GM12878 (cell line): ENCODE measurements around the gene POLR1A. TPM values are rescaled to one million over a fixed set of nuclear protein-coding genes. Genes with fewer than 3 reads are reported as not detected.

Experiments used
- ATAC-seq: fragments of 200-7000 bp; cut with Tn5 transposase; 3 replicates; pipeline ENCODE4 v1.9.1; 2020; ENCODE audit warnings: mild to moderate bottlenecking, moderate library complexity
- BruUV-seq: library from RNA; stranded (reverse); fragments of 400-500 nt; replicated peaks from 2 replicates; lab custom pipeline; 2021; lab: Mats Ljungman, UMichigan
- CTCF ChIA-PET: fragments of 300-600 bp; sonication (Branson Sonifier 250); formaldehyde crosslinking; extraction: SDS; loops from one replicate; lab custom pipeline; 2021; ENCODE audit warnings: inconsistent platforms; lab: Yijun Ruan, JAX
- POLR2A ChIA-PET: fragments of 350-600 bp; formaldehyde crosslinking; extraction: SDS; loops from one replicate; lab custom pipeline; 2021; ENCODE audit warnings: inconsistent platforms; lab: Charles Lee
- RAD21 ChIA-PET: fragments of 300-600 bp; sonication (Branson Sonifier 250); formaldehyde crosslinking; loops from one replicate; lab custom pipeline; 2023; ENCODE audit warnings: antibody characterized with exemption; ENCODE audit not compliant: unreplicated experiment; lab: Charles Lee
- SMC1A ChIA-PET: fragments of 300-600 bp; sonication (Branson Sonifier 250); formaldehyde crosslinking; loops from one replicate; lab custom pipeline; 2023; ENCODE audit not compliant: unreplicated experiment, uncharacterized antibody; lab: Charles Lee
- DNase-seq: peaks from one replicate; pipeline ENCODE4 v3.0.0-alpha.2; 2011; ENCODE audit warnings: low read depth, low spot score
- FAIRE-seq: peaks from 3 replicates; lab custom pipeline; 2011; peaks lifted over from hg19 to GRCh38; lab: Jason Lieb, UNC
- H2AFZ ChIP-seq: 2 replicates; pipeline ENCODE4 v1.6.0; 2011; ENCODE audit warnings: low read depth, low read length, control low read depth; ENCODE audit not compliant: control insufficient read depth
- H3K27ac ChIP-seq: 2 replicates; pipeline ENCODE4 v1.5.1; 2011; ENCODE audit warnings: control low read depth; ENCODE audit not compliant: control insufficient read depth, insufficient read depth
- H3K27me3 ChIP-seq, 2 experiments: replicated peaks in 1 of 2; 2 replicates each; pipeline versions ENCODE4 v1.6.0 to v1.6.1; 2011; ENCODE audit warnings: low read length in 1 of 2; ENCODE audit not compliant: control insufficient read depth in 2 of 2, insufficient read depth in 2 of 2
- H3K36me3 ChIP-seq, 2 experiments: 2 replicates each; pipeline ENCODE4 v1.5.1; 2011; ENCODE audit warnings: low read length in 1 of 2; ENCODE audit not compliant: control insufficient read depth in 2 of 2, insufficient read depth in 2 of 2
- H3K4me1 ChIP-seq: 2 replicates; pipeline ENCODE4 v1.6.1; 2011; ENCODE audit warnings: mild to moderate bottlenecking, low read length, moderate library complexity, mixed read lengths; ENCODE audit not compliant: control insufficient read depth, insufficient read depth
- H3K4me2 ChIP-seq: 2 replicates; pipeline ENCODE4 v1.6.0; 2011; ENCODE audit warnings: control low read depth; ENCODE audit not compliant: control insufficient read depth, insufficient read depth
- H3K4me3 ChIP-seq: fragments of 200-600 bp; sonication (generic); 2 replicates; pipeline ENCODE4 v1.5.1; 2016
- H3K79me2 ChIP-seq: 2 replicates; pipeline ENCODE4 v1.6.0; 2011; ENCODE audit warnings: low read length; ENCODE audit not compliant: control insufficient read depth, insufficient read depth
- H3K9ac ChIP-seq: 2 replicates; pipeline ENCODE4 v1.8.0; 2011; ENCODE audit warnings: low read length, control low read depth, mixed read lengths; ENCODE audit not compliant: control insufficient read depth, insufficient read depth
- H3K9me3 ChIP-seq: replicated peaks from 3 replicates; pipeline ENCODE4 v1.5.1; 2011; ENCODE audit warnings: mild to moderate bottlenecking, low read length; ENCODE audit not compliant: control insufficient read depth, insufficient read depth
- H4K20me1 ChIP-seq: 2 replicates; pipeline ENCODE4 v1.6.0; 2011; ENCODE audit not compliant: control insufficient read depth, insufficient read depth
- HDGF ChIP-seq: fragments of 450-650 bp; IDR thresholded peaks from 2 replicates; pipeline ENCODE4 v1.6.1; 2016; ENCODE audit warnings: antibody characterized with exemption
- KAT2A ChIP-seq: conservative IDR thresholded peaks from 2 replicates; pipeline ENCODE4 v1.6.1; 2011; ENCODE audit warnings: low read depth, low read length; ENCODE audit not compliant: control insufficient read depth
- SMAD1 ChIP-seq: fragments of 450-650 bp; IDR thresholded peaks from 2 replicates; pipeline ENCODE4 v1.6.1; 2018; ENCODE audit warnings: mild to moderate bottlenecking, low read depth; ENCODE audit not compliant: partially characterized antibody
- WGBS: methylation state at CpG from one replicate; pipeline ENCODE4 v1.1.6; 2016; ENCODE audit warnings: low lambda C conversion rate; ENCODE audit not compliant: insufficient replicate concordance, insufficient coverage; ENCODE audit errors: missing lambda C conversion rate; 5-methylcytosine and 5-hydroxymethylcytosine counted together
- in situ Hi-C: fragments of 300-500 bp; cut with MboI; formaldehyde crosslinking; loops from 9 replicates; pipeline ENCODE4 v1.14.3; 2018; ENCODE audit warnings: mixed read lengths
- intact Hi-C: fragments of 100-400 bp; cut with micrococcal nuclease; formaldehyde crosslinking; loops from one replicate; pipeline ENCODE4 v1.14.2; 2022; ENCODE audit not compliant: unreplicated experiment
- polyA plus RNA-seq, 11 experiments: library from polyadenylated mRNA; depleted of rRNA in 4 of 11; unstranded in 6 of 11; stranded (reverse) in 5 of 11; fragments of >200 nt; fragmentation: Nextera tagmentation in 4 of 11; fragmentation: Illumina TruSeq in 1 of 11; extraction: Ambion mirVana in 4 of 11; extraction: Trizol in 1 of 11; gene quantifications; 1 replicate in 1 of 11; 2 replicates in 10 of 11; pipeline versions ENCODE4 v1.2.1 to v1.2.3, GENCODE V29; 2011 to 2016; ENCODE audit warnings: inconsistent platforms in 2 of 11, missing spikeins in 2 of 11, low read depth in 1 of 11
- total RNA-seq, 4 experiments: library from RNA; depleted of rRNA in 3 of 4; stranded (reverse); fragments of >200 nt in 3 of 4; fragmentation: Illumina TruSeq in 1 of 4; extraction: Trizol in 1 of 4; gene quantifications; 2 replicates each; pipeline versions ENCODE4 v1.2.1 to v1.2.3, GENCODE V29; 2013 to 2021
- TF ChIP-seq, protein P1 (sequence below): fragments of 450-650 bp; IDR thresholded peaks from 2 replicates; pipeline ENCODE4 v1.6.1; 2017; ENCODE audit warnings: borderline replicate concordance
- TF ChIP-seq, protein P2 (sequence below), 3 experiments: IDR thresholded peaks in 2 of 3; conservative IDR thresholded peaks in 1 of 3; 2 replicates each; pipeline ENCODE4 v1.5.1; 2011; ENCODE audit warnings: low read depth in 3 of 3, low read length in 3 of 3, mild to moderate bottlenecking in 3 of 3, control low read depth in 2 of 3, moderate library complexity in 2 of 3, inconsistent platforms in 1 of 3, mixed read lengths in 1 of 3; ENCODE audit not compliant: control insufficient read depth in 2 of 3, insufficient read depth in 1 of 3; ENCODE audit errors: extremely low read depth in 1 of 3

The POLR1A gene
- total and polyA plus RNA-seq, 10 of the 15 experiments (the other 5 are each of a cell fraction or from before 2014, with no cell fraction given), result 2.1 to 53.9 (median 17.8) TPM

- ChIA-PET POLR2A (no interaction called here), CTCF (interaction anchor here (0.9 to 1.4 kb wide), 3 partner anchors 13 to 290 kb away, joined by 3 to 5 read pairs (median 4); partner anchors contain the start of genes POLR1A and PTCD3), SMC1A (interaction anchor here (1.7 kb wide), 1 partner anchor 291 kb away, joined by 5 read pairs; no protein-coding TSS in a partner anchor), RAD21 (no interaction called here)
- Histone ChIP-seq H3K9me3 (no peaks in the 10 kb centered on the region), H3K27ac (no peak overlapping the region), H3K79me2 (no peaks in the 10 kb centered on the region; the same call in 1 of the 2 replicates), H4K20me1 (no peaks in the 10 kb centered on the region), H3K9ac (no peak overlapping the region), H3K27me3 (no peaks in the 10 kb centered on the region), H3K4me1 (no peaks in the 10 kb centered on the region), H3K4me2 (no peak overlapping the region), H3K4me3 (no peak overlapping the region), H3K36me3 (peaks cover 13 to 39% of the 10 kb centered on the region in 2 experiments), H2AFZ (no peak overlapping the region)
- in situ Hi-C loops (no loop called here), intact Hi-C loops (no loop called here)
- FAIRE-seq (no peak), DNase-seq (no peak), ATAC-seq (no peak)
- no peak for TF ChIP-seq HDGF
- TF ChIP-seq SMAD1, result no peak
- TF ChIP-seq, protein P1, sequence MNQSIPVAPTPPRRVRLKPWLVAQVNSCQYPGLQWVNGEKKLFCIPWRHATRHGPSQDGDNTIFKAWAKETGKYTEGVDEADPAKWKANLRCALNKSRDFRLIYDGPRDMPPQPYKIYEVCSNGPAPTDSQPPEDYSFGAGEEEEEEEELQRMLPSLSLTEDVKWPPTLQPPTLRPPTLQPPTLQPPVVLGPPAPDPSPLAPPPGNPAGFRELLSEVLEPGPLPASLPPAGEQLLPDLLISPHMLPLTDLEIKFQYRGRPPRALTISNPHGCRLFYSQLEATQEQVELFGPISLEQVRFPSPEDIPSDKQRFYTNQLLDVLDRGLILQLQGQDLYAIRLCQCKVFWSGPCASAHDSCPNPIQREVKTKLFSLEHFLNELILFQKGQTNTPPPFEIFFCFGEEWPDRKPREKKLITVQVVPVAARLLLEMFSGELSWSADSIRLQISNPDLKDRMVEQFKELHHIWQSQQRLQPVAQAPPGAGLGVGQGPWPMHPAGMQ, result no peak
- no peak for TF ChIP-seq KAT2A
- TF ChIP-seq, protein P2, sequence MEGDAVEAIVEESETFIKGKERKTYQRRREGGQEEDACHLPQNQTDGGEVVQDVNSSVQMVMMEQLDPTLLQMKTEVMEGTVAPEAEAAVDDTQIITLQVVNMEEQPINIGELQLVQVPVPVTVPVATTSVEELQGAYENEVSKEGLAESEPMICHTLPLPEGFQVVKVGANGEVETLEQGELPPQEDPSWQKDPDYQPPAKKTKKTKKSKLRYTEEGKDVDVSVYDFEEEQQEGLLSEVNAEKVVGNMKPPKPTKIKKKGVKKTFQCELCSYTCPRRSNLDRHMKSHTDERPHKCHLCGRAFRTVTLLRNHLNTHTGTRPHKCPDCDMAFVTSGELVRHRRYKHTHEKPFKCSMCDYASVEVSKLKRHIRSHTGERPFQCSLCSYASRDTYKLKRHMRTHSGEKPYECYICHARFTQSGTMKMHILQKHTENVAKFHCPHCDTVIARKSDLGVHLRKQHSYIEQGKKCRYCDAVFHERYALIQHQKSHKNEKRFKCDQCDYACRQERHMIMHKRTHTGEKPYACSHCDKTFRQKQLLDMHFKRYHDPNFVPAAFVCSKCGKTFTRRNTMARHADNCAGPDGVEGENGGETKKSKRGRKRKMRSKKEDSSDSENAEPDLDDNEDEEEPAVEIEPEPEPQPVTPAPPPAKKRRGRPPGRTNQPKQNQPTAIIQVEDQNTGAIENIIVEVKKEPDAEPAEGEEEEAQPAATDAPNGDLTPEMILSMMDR (IDR thresholded peaks at IDR 0.05 in 2 of 3, conservative IDR thresholded peaks at IDR 0.05 in 1 of 3; ENCODE audit: control insufficient read depth in 2 of 3, extremely low read depth in 1 of 3, insufficient read depth in 1 of 3, low read depth in 3 of 3, low read length in 3 of 3), result 0 out of 6 replicates have a peak, but pooled peaks of 1 of the 3 experiments have one; percentile 9
- 95% methylated on average over 2 of the region's 2 CpGs for WGBS
- no TSS peak for BruUV-seq
Observed at GRCh38 chr2:86118130-86118529, 12.4 kb upstream of the POLR1A start.
